Iris pigment epithelial cell (primary cell): ENCODE measurements around the gene SPACA5.
"Not testable (repeated sequence)": the region's sequence is repeated elsewhere in the genome, so short reads cannot be mapped to it uniquely, and the experiment has no call there.

Experiments used
- DNase-seq: peaks from one replicate; pipeline ENCODE4 v3.0.0-alpha.2; 2011; ENCODE audit warnings: low read depth

The SPACA5 gene

GRCh38 chrX:48006688-48007087 is at the start of gene SPACA5:
SPACA5 (plus strand) TSS chrX:48006988; CDS start chrX:48007803, 815 bp downstream.
- not testable (repeated sequence) for DNase-seq

- DNase-seq, result not testable (repeated sequence)
These were observed 48.6 kb upstream of the SPACA5 start for GRCh38 chrX:47958206-47958605.

GRCh38 chrX:47958761-47959342 is 47.9 kb upstream of the SPACA5 start:
- peak; percentile 26 for DNase-seq

GRCh38 chrX:47960406-47960805 is 46.4 kb upstream of the SPACA5 start:
- DNase-seq, result no peak

- DNase-seq, result not testable (repeated sequence)
These were observed 45.0 kb upstream of the SPACA5 start for GRCh38 chrX:47961830-47962229.

- not testable (repeated sequence) for DNase-seq
These were observed 41.3 kb upstream of the SPACA5 start for GRCh38 chrX:47965526-47965925.

GRCh38 chrX:47973235-47973634 is 33.6 kb upstream of the SPACA5 start:
- no peak for DNase-seq

GRCh38 chrX:47976254-47977151 is 30.3 kb upstream of the SPACA5 start:
- DNase-seq, result no peak

- DNase-seq, result peak; percentile 82
These were observed 15.3 kb upstream of the SPACA5 start for GRCh38 chrX:47991263-47992094.

- DNase-seq, result no peak
These were observed 14.8 kb upstream of the SPACA5 start for GRCh38 chrX:47992095-47992380.

GRCh38 chrX:47992669-47993068 is 14.1 kb upstream of the SPACA5 start:
- no peak for DNase-seq

GRCh38 chrX:48001260-48001659 is 5.5 kb upstream of the SPACA5 start:
- no peak for DNase-seq

- DNase-seq, result no peak
These were observed 4.5 kb upstream of the SPACA5 start for GRCh38 chrX:48002319-48002718.

GRCh38 chrX:48002929-48003328 is 3.9 kb upstream of the SPACA5 start:
- no peak for DNase-seq

GRCh38 chrX:48003367-48003757 is 3.4 kb upstream of the SPACA5 start:
- DNase-seq, result no peak

GRCh38 chrX:48003758-48004457 is 2.9 kb upstream of the SPACA5 start, which contains the start of gene ZNF182:
ZNF182 (minus strand) TSS chrX:48003989; CDS start chrX:48002609, 1,380 bp downstream.
- DNase-seq, result peak; percentile 75

- not testable (repeated sequence) for DNase-seq
These were observed 2.7 kb downstream of the SPACA5 start for GRCh38 chrX:48009445-48009960.

GRCh38 chrX:48016583-48017310 is 10.0 kb downstream of the SPACA5 start:
- not testable (repeated sequence) for DNase-seq

- DNase-seq, result not testable (repeated sequence)
These were observed 13.1 kb downstream of the SPACA5 start for GRCh38 chrX:48019892-48020291.

- not testable (repeated sequence) for DNase-seq
These were observed 13.7 kb downstream of the SPACA5 start for GRCh38 chrX:48020472-48020871.
